Fibroblast of lung (primary cell): ENCODE results near the gene HRK. TPM values are rescaled to one million over a fixed set of nuclear protein-coding genes. Genes with fewer than 3 reads are reported as not detected.

Source experiments
- DNase-seq, 2 donors: peaks; one replicate each; pipeline versions ENCODE4 v3.0.0 to v3.0.0-alpha.2; 2010; ENCODE audit warnings: low read depth in 2 of 2
- H2AFZ ChIP-seq: 2 replicates; pipeline ENCODE4 v1.5.1; 2012; ENCODE audit warnings: low read length, control low read depth, inconsistent platforms
- H3K27ac ChIP-seq: 2 replicates; pipeline ENCODE4 v1.5.1; 2011; ENCODE audit warnings: low read length, control low read depth; ENCODE audit not compliant: insufficient read depth
- H3K27me3 ChIP-seq: 2 replicates; pipeline ENCODE4 v1.5.1; 2011; ENCODE audit warnings: mild to moderate bottlenecking, low read length; ENCODE audit not compliant: control insufficient read depth, insufficient read depth
- H3K36me3 ChIP-seq: 2 replicates; pipeline ENCODE4 v1.5.1; 2011; ENCODE audit warnings: low read length; ENCODE audit not compliant: control insufficient read depth, insufficient read depth
- H3K4me1 ChIP-seq: 2 replicates; pipeline ENCODE4 v1.5.1; 2011; ENCODE audit warnings: low read length; ENCODE audit not compliant: control insufficient read depth, insufficient read depth; ENCODE audit errors: extremely low read depth
- H3K4me2 ChIP-seq: 2 replicates; pipeline ENCODE4 v1.5.1; 2011; ENCODE audit warnings: low read length, control low read depth; ENCODE audit not compliant: insufficient read depth; ENCODE audit errors: extremely low read depth
- H3K4me3 ChIP-seq, 4 experiments: fragments of 200-600 bp in 1 of 4; sonication (generic) in 1 of 4; replicated peaks in 1 of 4; 2 replicates each; pipeline ENCODE4 v1.5.1; 2011 to 2016; ENCODE audit warnings: low read length in 4 of 4, low read depth in 3 of 4, mild to moderate bottlenecking in 3 of 4, control low read depth in 2 of 4, inconsistent platforms in 1 of 4, mixed read lengths in 1 of 4; ENCODE audit not compliant: insufficient read depth in 1 of 4; ENCODE audit errors: control extremely low read depth in 1 of 4
- H3K79me2 ChIP-seq: 2 replicates; pipeline ENCODE4 v1.5.1; 2012; ENCODE audit warnings: mild to moderate bottlenecking, low read length, inconsistent platforms; ENCODE audit not compliant: control insufficient read depth, insufficient read depth
- H3K9ac ChIP-seq: 2 replicates; pipeline ENCODE4 v1.5.1; 2011; ENCODE audit warnings: mild to moderate bottlenecking, low read length, control low read depth; ENCODE audit not compliant: insufficient read depth
- H3K9me3 ChIP-seq: 2 replicates; pipeline ENCODE4 v1.5.1; 2012; ENCODE audit warnings: low read depth, low read length; ENCODE audit not compliant: control insufficient read depth, insufficient read depth
- H4K20me1 ChIP-seq: 2 replicates; pipeline ENCODE4 v1.5.1; 2011; ENCODE audit warnings: low read length; ENCODE audit not compliant: control insufficient read depth, insufficient read depth; ENCODE audit errors: extremely low read depth
- CTCF ChIP-seq, 2 donors: IDR thresholded peaks in 1 of 2; conservative IDR thresholded peaks in 1 of 2; 1 replicate in 1 of 2; 2 replicates in 1 of 2; pipeline ENCODE4 v1.5.1; 2011 to 2012; ENCODE audit warnings: low read length in 2 of 2, control low read depth in 1 of 2, inconsistent platforms in 1 of 2, low read depth in 1 of 2, mild to moderate bottlenecking in 1 of 2
- EZH2 ChIP-seq: IDR thresholded peaks from 2 replicates; pipeline ENCODE4 v1.5.1; 2012; ENCODE audit warnings: low read length, control low read depth, mild to moderate bottlenecking; ENCODE audit errors: missing control alignments
- polyA plus RNA-seq, 2 donors: library from polyadenylated mRNA; depleted of rRNA in 1 of 2; stranded (reverse) in 1 of 2; unstranded in 1 of 2; fragments of >200 nt; gene quantifications; 2 replicates each; pipeline ENCODE4 v1.2.1, GENCODE V29; 2011 to 2012; ENCODE audit warnings: missing spikeins in 1 of 2
- total RNA-seq: library from RNA; depleted of rRNA; stranded (reverse); fragments of >200 nt; gene quantifications from 2 replicates; pipeline ENCODE4 v1.2.1, GENCODE V29; 2014

The HRK gene
- total and polyA plus RNA-seq, 2 donors (not counting 1 experiment from before 2014, with no cell fraction given) = under 0.01 to 0.08 TPM

GRCh38 chr12:116910645-116911451 is 29.6 kb upstream of the HRK start, which contains the start of gene FBXW8:
Gene FBXW8, plus strand, starts transcription at chr12:116910950. Its CDS starts 88 bp downstream, at chr12:116911038.
- Histone ChIP-seq H3K79me2 (peaks cover 20% of the 10 kb centered on the region), H3K27ac (peak within 1 kb of the TSS; percentile 79), H3K36me3 (no peaks in the 10 kb centered on the region), H2AFZ (peak within 1 kb of the TSS; percentile 45), H3K9me3 (no peaks in the 10 kb centered on the region), H3K27me3 (peaks cover 2% of the 10 kb centered on the region), H3K4me1 (no peaks in the 10 kb centered on the region), H3K4me2 (peak within 1 kb of the TSS; percentile 92), H3K4me3 (peak within 1 kb of the TSS; percentile 44 to 83 (median 81)), H3K9ac (peak within 1 kb of the TSS; percentile 93), H4K20me1 (no peaks in the 10 kb centered on the region)
- TF ChIP-seq EZH2 = no peak
- TF ChIP-seq CTCF (conservative IDR thresholded peaks at IDR 0.05 in 1 of 2, IDR thresholded peaks at IDR 0.05 in 1 of 2; ENCODE audit: low read depth in 1 of 2, low read length in 2 of 2) = no peak
- peak; percentile 68 to 72 for DNase-seq

DNA sequence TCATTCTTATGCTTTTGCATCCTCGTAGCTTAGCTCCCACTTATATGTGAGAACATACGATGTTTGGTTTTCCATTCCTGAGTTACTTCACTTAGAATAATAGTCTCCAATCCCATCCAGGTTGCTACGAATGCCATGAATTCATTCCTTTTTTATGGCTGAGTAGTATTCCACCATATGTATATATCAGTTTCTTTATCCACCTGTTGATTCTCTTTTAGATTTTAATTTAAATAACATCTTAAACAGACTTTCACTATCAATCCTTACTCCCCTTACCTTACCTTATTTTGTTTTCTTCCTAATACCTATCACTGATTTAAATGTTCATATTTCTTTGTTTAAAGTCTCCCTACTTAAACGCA is 29.0 kb upstream of the HRK start:
- Histone ChIP-seq H3K27ac (no peak overlapping the region), H3K4me1 (no peaks in the 10 kb centered on the region), H3K9me3 (no peaks in the 10 kb centered on the region), H3K9ac (no peak overlapping the region), H2AFZ (peak overlapping the region; percentile 37), H3K27me3 (peaks cover 2% of the 10 kb centered on the region), H3K36me3 (no peaks in the 10 kb centered on the region), H3K79me2 (peaks cover 16% of the 10 kb centered on the region), H4K20me1 (no peaks in the 10 kb centered on the region), H3K4me3 (peak overlapping the region; percentile 44 to 83 (median 81)), H3K4me2 (peak overlapping the region; percentile 81)
- no peak for DNase-seq
- TF ChIP-seq CTCF (conservative IDR thresholded peaks at IDR 0.05 in 1 of 2, IDR thresholded peaks at IDR 0.05 in 1 of 2; ENCODE audit: low read depth in 1 of 2, low read length in 2 of 2) = no peak
- no peak for TF ChIP-seq EZH2

DNA sequence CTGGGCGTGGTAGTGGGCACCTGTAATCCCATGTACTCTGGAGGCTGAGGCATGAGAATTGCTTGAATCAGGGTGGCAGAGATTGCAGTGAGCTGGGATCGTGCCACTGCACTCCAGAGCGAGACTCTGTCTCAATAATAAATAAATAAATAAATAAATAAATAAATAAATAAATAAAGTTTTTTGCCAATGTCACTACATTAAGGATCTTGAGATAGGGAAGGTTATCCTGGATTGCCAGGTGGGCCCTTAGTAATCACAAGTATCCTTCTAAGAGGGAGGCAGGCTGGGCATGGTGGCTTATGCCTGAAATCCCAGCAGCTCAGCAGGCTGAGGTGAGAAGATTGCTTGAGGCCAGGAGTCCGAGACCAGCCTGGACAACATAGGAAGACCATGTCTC is 25.0 kb upstream of the HRK start:
- DNase-seq = no peak
- peaks cover 2% of the 10 kb centered on the region for H3K27me3 ChIP-seq
- H3K4me3 ChIP-seq = no peak overlapping the region
- peaks cover under 1% of the 10 kb centered on the region for H3K79me2 ChIP-seq
- no peaks in the 10 kb centered on the region for H4K20me1 ChIP-seq
- no peak overlapping the region for H3K4me2 ChIP-seq
- no peaks in the 10 kb centered on the region for H3K36me3 ChIP-seq
- H3K9ac ChIP-seq = no peak overlapping the region
- H3K9me3 ChIP-seq = no peaks in the 10 kb centered on the region
- no peak overlapping the region for H2AFZ ChIP-seq
- H3K27ac ChIP-seq = no peak overlapping the region
- no peaks in the 10 kb centered on the region for H3K4me1 ChIP-seq
- no peak for TF ChIP-seq EZH2
- TF ChIP-seq CTCF (conservative IDR thresholded peaks at IDR 0.05 in 1 of 2, IDR thresholded peaks at IDR 0.05 in 1 of 2; ENCODE audit: low read depth in 1 of 2, low read length in 2 of 2) = no peak
